Vagina (tissue), 2 donors: Measurements from ENCODE around the gene HTRA1.

Experiments used
- CTCF ChIP-seq, 3 experiments: fragments of 450-650 bp in 2 of 3; fragments of 200-600 bp in 1 of 3; sonication (generic) in 1 of 3; IDR thresholded peaks; one replicate each; pipeline ENCODE4 v1.5.1; 2017 to 2019; ENCODE audit warnings: antibody characterized with exemption in 3 of 3, mild to moderate bottlenecking in 2 of 3, moderate library complexity in 2 of 3
- POLR2A ChIP-seq, 2 donors: fragments of 450-650 bp; IDR thresholded peaks; one replicate each; pipeline ENCODE4 v1.6.1; 2017; ENCODE audit warnings: antibody characterized with exemption in 2 of 2, mild to moderate bottlenecking in 2 of 2, moderate library complexity in 2 of 2

GRCh38 chr10:122466951-122467381 lies 5.6 kb downstream of the HTRA1 start:
- TF ChIP-seq POLR2A (IDR thresholded peaks at IDR 0.05) (no peak), CTCF (IDR thresholded peaks at IDR 0.05) (no peak)
